Measurements from ENCODE around the gene SORBS1. TPM values are rescaled to one million over a fixed set of nuclear protein-coding genes. Genes with fewer than 3 reads are reported as not detected.
A peak's percentile ranks its signal among the peaks of the same experiment; 100 is the strongest.

Gene SORBS1
- polyA plus RNA-seq, 10 donors: 49.7 to 107 (median 71.2) TPM

DNA sequence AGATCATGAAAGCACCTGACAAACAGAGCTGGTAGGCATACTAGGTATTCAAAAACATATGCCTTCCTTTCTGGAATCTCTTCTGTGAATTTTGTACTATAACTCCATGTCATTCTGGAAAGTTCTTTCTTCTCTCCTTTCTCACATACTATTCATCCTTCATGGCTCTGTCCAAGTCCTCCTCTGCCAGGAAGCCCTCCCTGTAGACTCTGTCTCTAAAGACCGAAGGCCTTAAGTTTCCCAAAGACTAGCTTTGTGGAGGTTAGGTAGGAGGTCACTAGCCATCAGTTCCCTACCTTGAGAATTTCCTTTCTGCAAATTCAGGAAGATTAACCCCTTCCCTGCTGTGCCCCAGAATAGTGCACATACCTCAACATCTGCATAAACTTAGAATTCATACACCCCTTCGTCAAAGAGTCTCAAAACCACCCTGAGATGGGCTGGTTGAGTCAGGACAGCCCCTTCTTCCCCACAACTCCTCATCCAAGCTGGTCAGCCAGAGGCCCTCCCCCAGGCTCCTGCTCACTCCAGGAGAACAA is 20.6 kb downstream of the SORBS1 start:
- no peak for DNase-seq

GRCh38 chr10:95539560-95540284 is 21.4 kb downstream of the SORBS1 start:
- no peak for DNase-seq

- no peak for DNase-seq
Measured at GRCh38 chr10:95538412-95538811, 22.8 kb downstream of the SORBS1 start.

DNA sequence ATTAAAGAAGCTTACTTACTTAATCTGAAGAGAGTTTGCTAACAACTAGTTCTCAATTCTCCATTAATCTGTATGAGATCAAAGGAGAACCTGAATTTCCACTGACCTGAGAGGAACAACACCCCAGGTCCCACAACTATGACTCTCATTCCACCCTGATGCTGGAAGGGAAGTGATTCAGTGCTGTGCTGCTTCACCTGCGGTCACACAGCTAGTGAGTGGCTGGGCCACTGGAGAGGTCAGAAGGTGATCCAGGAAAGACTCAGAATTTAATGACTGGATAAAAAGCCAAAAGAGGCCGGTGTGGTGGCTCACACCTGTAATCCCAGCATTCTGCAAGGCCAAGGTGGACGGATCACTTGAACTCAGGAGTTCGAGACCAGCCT is 23.6 kb downstream of the SORBS1 start:
- no peak for DNase-seq

DNA sequence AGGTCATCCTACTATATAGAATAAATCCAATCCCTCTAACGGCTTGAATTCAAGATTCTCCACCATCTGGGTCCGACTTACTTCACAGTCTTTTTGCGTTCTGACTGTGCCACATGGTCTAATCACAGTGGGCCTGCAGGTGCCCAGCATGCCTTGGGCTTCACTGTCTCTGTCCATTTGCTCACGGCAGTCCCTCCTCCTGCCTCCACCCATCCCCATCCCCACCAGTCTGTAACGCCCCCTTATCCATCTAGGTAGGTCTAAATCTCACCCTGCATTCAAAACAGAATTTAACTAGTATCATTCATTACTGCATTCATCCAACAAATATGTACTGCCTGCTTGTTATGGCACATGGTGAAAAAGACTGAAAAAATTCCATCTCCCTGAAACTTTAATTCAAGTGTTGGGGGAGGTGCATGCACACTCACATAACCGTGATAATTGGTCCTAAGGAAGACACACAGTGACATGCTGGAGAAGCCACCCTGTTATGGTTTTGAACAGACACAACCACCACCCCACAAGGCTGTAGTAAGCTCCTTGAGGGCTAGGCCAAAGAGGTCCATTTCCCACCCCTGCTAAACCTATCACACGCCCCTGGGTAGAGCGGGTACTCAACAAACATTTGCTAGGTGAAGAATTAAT is 24.2 kb downstream of the SORBS1 start:
- DNase-seq: no peak

DNA sequence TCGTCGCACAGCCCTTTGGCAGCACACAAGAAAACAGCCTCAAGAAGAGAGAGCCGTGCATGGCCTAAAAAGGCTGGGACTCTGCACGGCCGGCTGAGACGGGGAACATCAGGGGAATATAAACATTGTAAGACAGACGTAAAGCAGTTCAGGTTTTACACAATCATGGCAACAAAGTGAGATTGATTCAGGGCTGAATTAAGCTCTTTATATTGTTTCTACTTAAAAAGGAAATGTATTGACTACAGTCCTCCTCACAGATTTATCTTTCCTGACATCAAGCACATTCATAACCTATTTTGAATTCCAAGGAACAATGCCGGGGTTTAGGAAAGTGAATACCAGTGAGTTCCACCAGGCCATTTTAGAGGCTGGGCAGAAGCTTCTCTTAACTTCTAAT is 25.2 kb downstream of the SORBS1 start:
- peak in 1 of 3 donors; percentile 37 for DNase-seq

GRCh38 chr10:95535526-95535925 is 25.6 kb downstream of the SORBS1 start:
- DNase-seq: no peak

- DNase-seq: no peak
Measured at GRCh38 chr10:95533590-95533989, 27.6 kb downstream of the SORBS1 start.

DNA sequence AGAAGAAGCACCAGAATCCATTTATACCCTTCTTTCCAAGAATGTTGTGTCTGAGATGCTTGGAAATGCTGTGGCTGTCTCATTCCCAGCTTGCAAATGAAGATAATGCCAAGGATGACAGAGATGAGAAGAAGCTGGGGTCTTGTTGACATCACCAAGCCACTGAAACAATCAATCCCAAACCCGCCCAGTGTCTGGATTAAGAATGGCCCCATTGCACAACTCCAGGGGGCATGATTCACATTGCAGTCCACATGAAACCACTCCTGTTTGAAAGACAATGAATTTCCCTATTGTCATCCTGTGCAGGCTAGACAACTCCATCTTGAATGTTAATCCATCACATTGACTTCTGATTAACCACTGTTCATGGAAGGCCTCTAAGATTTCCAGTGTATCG is 28.6 kb downstream of the SORBS1 start:
- no peak for DNase-seq

DNA sequence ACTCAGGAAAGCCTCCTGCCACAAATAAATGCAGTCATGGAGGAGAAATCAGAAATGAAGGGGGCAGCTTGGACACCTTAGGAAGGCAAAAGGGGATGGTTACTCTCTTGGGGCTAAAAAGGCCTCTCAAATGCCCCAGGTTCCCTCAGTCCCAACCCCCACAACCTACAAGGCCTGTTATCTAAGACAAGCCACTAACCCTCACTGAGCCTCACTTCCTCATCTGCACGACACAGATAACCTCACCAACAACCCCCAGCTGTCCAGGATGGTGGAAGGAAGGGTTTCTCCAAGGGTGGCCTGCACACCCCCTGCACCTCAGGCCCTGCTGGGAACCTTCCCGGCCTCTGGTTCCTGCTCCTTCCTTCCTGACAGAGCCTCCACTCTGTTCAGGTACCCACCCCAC is 29.2 kb downstream of the SORBS1 start:
- DNase-seq: no peak

- DNase-seq: no peak
Measured at GRCh38 chr10:95531058-95531809, 29.9 kb downstream of the SORBS1 start.

DNA sequence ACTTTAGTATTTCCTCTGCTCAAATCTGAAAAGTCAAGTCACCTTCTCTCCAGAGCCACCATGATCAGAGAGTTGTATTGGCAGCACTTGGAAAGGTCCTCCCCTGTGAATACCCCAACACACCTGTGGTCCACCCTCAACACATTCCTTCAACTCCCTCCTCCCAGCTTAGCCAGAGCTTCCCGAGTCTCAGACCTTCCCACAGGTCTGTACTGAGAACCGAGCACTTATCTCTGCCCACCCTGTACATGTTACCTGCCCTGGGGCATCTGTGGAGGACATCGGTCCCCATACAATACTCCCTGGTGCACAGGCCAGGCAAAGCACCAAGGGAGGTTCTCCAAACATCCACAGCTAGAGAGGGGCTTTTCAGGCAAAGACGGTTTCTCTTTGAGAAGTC is 30.6 kb downstream of the SORBS1 start:
- DNase-seq: no peak

- no peak for DNase-seq
Measured at GRCh38 chr10:95530029-95530428, 31.1 kb downstream of the SORBS1 start.

- no peak for DNase-seq
Measured at GRCh38 chr10:95526044-95526443, 35.1 kb downstream of the SORBS1 start.

DNA sequence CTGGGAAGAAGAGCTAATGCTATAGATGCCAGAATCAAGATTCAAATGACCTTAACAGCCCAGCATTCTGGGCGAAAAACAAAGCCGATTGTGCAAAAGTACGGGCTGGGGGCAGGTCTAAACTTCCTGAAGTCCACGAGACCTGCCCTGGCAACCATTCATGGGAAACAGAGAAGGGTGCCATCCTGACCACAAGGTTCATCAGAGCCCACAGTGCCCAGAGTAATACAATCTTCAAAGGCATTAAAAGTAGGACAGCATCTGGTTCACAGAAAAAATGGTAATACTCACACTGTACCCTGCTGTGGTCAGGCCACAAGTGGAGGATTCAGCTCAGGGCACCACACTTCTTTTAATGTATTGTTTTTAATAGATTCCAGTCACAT is 36.1 kb downstream of the SORBS1 start:
- no peak for DNase-seq

GRCh38 chr10:95524358-95525032 is 36.7 kb downstream of the SORBS1 start:
- DNase-seq: no peak

DNA sequence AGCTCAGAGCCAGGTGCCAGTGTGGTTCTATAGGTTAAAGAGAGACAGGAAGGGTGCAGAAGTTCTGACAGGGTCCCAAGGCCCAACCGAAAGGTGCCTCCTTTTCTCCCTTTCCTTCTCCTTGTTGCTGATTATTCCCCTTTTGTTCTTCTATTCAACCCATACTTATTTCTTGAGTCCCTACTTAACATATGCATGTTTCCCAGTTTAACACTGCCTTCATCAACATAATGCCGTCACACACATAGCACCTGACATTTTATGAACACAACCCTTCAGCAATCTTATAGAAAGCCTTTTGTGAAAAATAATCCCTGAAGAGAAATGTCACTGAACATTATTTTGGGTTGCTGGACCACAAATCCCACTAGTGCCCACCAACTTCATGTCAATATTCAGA is 39.1 kb downstream of the SORBS1 start:
- DNase-seq: no peak

DNA sequence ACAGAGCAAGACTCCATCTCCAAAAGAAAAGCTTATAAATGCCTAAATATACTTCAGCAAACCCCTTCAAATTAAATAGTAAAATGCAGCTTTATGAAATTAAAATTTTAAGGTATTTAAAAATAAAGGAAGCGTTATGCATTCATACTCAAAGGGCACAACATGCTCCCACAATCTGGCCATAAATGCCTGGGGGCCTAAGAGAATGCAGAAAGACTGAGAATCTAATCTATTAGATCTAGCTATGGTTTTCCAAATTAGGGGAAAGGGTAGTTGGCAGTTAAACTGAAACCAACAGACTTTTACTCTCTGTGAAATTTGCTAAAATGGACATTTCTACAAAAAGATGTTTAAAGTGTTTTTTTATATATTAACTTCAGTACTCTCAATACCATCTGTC is 40.6 kb downstream of the SORBS1 start:
- DNase-seq: no peak

DNA sequence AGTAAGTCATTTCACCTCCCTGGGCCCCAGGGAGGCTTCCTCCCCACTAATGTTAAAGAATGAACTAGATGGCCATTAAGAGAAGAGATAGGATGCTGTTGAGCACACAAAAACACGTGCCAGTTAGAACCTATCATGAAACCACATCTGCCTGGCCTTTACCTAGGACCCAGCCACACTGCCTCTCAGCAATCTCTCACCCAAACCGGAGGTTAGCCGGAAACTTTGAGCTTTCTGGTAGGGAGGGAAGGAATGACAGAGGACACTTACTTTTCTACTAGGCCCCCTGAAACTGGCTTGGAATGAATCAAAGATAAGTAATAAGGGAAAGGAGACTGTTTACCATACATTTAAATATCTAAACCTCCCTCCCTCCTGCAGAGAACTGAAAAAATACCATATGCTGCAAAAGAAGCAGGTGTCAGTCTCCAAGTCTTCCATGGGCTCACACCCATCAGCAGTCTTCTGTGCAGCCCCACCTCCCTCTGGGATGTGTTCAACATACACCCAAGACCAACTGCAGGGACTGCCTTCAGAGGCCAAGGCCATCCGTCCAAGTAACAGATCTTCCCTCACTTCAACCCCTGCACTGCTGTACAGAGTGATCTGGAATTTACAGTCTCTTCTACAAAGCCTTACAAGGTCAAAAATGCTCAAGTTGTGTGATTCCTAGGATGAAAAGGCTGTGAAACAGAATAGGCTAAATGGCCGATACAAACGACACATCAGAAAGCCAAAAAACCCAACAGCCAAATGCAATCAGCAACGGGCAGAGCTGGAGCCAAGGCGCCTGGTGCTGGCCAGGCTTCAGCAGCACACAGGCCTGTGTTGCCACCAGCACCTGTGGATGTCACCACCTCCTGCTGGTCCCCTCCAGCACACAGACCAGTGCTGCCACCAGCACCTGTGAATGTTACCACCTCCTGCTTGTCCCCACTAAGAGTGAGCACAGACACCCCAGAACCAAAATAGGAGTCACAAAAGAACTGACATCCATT is 42.4 kb downstream of the SORBS1 start:
- no peak for DNase-seq

DNA sequence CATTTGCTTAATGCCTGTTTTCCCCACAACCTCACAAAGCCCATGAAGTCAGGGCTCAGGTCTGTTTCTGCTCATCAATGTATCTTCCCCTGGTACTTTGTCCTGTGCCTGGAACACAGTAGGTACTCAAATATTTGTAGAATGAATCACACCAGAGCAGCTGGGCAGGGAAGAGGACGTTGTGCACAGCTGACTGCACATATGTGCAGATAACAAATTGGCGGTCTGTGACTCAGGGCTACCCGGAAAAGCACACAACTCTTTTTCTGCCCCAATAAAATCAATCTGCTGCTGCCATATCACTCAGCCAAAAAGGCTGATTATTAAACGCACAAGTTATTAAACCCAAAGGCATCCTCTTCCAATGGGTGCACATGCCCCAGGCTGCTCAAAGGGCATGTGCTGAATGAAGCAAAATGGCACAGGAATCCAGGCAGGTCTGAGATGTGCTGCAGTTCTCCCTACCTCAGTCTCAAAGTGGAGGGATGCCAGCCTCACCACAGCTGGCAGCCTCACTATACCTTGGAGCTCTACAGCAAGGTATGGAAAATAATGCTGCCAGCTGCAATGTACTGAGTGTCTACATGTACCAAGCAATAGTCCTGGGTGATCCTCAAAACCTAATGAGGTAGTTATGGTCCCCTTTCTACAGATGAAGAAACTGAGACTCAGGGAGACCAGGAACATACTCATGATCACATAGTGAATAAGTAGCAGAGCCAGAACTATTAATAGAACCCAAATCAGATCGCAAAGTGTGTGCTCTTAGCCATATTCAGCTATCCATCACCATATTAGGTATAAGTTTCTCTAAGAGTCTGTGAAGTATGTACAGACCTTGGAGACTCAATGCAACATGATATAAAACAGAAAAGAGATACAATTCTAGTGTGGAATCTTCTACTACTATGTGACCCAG is 43.4 kb downstream of the SORBS1 start:
- no peak for DNase-seq

Measured in muscle of back (tissue), 11 donors.